ENCODE data around the gene ALDH1L1.

- TF ChIP-seq EZH2 (IDR thresholded peaks at IDR 0.05; ENCODE audit: low read depth, unreplicated experiment), result no peak
- TF ChIP-seq, protein P1, sequence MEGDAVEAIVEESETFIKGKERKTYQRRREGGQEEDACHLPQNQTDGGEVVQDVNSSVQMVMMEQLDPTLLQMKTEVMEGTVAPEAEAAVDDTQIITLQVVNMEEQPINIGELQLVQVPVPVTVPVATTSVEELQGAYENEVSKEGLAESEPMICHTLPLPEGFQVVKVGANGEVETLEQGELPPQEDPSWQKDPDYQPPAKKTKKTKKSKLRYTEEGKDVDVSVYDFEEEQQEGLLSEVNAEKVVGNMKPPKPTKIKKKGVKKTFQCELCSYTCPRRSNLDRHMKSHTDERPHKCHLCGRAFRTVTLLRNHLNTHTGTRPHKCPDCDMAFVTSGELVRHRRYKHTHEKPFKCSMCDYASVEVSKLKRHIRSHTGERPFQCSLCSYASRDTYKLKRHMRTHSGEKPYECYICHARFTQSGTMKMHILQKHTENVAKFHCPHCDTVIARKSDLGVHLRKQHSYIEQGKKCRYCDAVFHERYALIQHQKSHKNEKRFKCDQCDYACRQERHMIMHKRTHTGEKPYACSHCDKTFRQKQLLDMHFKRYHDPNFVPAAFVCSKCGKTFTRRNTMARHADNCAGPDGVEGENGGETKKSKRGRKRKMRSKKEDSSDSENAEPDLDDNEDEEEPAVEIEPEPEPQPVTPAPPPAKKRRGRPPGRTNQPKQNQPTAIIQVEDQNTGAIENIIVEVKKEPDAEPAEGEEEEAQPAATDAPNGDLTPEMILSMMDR (conservative IDR thresholded peaks at IDR 0.05; ENCODE audit: low read depth in 2 of 2), result no peak
- no peak for TF ChIP-seq EZH2phosphoT487 (IDR thresholded peaks at IDR 0.05; ENCODE audit: unreplicated experiment)
- TF ChIP-seq ZNF331 (CRISPR knock-in tag; IDR thresholded peaks at IDR 0.05; ENCODE audit: low read depth), result no peak
- TF ChIP-seq CREB1 (CRISPR knock-in tag; IDR thresholded peaks at IDR 0.05; ENCODE audit: low read depth), result no peak
Measured at GRCh38 chr3:126158016-126158911, 22.1 kb downstream of the ALDH1L1 start.
